Lung (tissue), 12 donors: ENCODE data around the gene HUS1. TPM values are rescaled to one million over a fixed set of nuclear protein-coding genes. Genes with fewer than 3 reads are reported as not detected.

Source experiments
- ATAC-seq: fragments of 200-7000 bp; cut with Tn5 transposase; one replicate; pipeline ENCODE4 v1.9.1; 2020; ENCODE audit warnings: moderate number of reproducible peaks; ENCODE audit not compliant: insufficient read depth, low FRiP score
- DNase-seq, 3 donors: peaks; one replicate each; pipeline ENCODE4 v3.0.0-alpha.2; 2013 to 2017
- H3K27ac ChIP-seq, 2 donors: one replicate each; pipeline ENCODE4 v1.5.1; 2013; ENCODE audit warnings: mild to moderate bottlenecking in 2 of 2, moderate library complexity in 2 of 2, control low read depth in 1 of 2, inconsistent platforms in 1 of 2, low read depth in 1 of 2, low read length in 1 of 2
- H3K27me3 ChIP-seq, 3 donors: one replicate each; pipeline ENCODE4 v1.5.1; 2013; ENCODE audit warnings: low read length in 2 of 3; ENCODE audit not compliant: control insufficient read depth in 3 of 3, insufficient read depth in 3 of 3
- H3K36me3 ChIP-seq, 4 donors: one replicate each; pipeline ENCODE4 v1.5.1; 2013; ENCODE audit warnings: low read length in 4 of 4, mild to moderate bottlenecking in 1 of 4, moderate library complexity in 1 of 4; ENCODE audit not compliant: control insufficient read depth in 4 of 4, insufficient read depth in 4 of 4
- H3K4me1 ChIP-seq, 5 donors: one replicate each; pipeline ENCODE4 v1.5.1; 2013; ENCODE audit warnings: low read length in 5 of 5, mild to moderate bottlenecking in 2 of 5, moderate library complexity in 1 of 5; ENCODE audit not compliant: control insufficient read depth in 5 of 5, insufficient read depth in 5 of 5
- H3K4me3 ChIP-seq: one replicate; pipeline ENCODE4 v1.5.1; 2013; ENCODE audit warnings: mild to moderate bottlenecking, control low read depth, moderate library complexity
- H3K9ac ChIP-seq, 2 donors: one replicate each; pipeline ENCODE4 v1.5.1; 2013; ENCODE audit warnings: low read length in 2 of 2, control low read depth in 1 of 2; ENCODE audit not compliant: insufficient read depth in 1 of 2
- H3K9me3 ChIP-seq, 4 donors: one replicate each; pipeline ENCODE4 v1.5.1; 2013; ENCODE audit warnings: low read length in 3 of 4, mild to moderate bottlenecking in 1 of 4, moderate library complexity in 1 of 4; ENCODE audit not compliant: control insufficient read depth in 4 of 4, insufficient read depth in 3 of 4
- WGBS, 2 donors: extraction: QIAGEN DNeasy Blood & Tissue Kit; methylation state at CpG; one replicate each; pipeline ENCODE4 v1.1.7; 2013; 5-methylcytosine and 5-hydroxymethylcytosine counted together
- polyA plus RNA-seq, 2 donors: library from polyadenylated mRNA; stranded (reverse); fragments of 200-250 nt; gene quantifications; one replicate each; pipeline ENCODE4 v1.2.1, GENCODE V29; 2013
- total RNA-seq, 2 donors: library from RNA; depleted of rRNA in 1 of 2; stranded (reverse); fragments of >200 nt in 1 of 2; gene quantifications; one replicate each; pipeline ENCODE4 v1.2.1, GENCODE V29; 2014 to 2021
- TF ChIP-seq, protein P1 (sequence below): IDR thresholded peaks from 2 replicates; pipeline ENCODE4 v1.5.1; 2012; ENCODE audit warnings: mild to moderate bottlenecking; ENCODE audit errors: control extremely low read depth, extremely low read depth
- donor health status: control.
- donor health status: control.
- donor health status: Bipolar disorder and iron deficiency.
- donor health status: healthy.
- donor health status: DM: yes; HTN: yes; CAD: no.

Gene HUS1
- total and polyA plus RNA-seq, 4 donors, result 10.3 to 33.9 (median 19.3) TPM

DNA sequence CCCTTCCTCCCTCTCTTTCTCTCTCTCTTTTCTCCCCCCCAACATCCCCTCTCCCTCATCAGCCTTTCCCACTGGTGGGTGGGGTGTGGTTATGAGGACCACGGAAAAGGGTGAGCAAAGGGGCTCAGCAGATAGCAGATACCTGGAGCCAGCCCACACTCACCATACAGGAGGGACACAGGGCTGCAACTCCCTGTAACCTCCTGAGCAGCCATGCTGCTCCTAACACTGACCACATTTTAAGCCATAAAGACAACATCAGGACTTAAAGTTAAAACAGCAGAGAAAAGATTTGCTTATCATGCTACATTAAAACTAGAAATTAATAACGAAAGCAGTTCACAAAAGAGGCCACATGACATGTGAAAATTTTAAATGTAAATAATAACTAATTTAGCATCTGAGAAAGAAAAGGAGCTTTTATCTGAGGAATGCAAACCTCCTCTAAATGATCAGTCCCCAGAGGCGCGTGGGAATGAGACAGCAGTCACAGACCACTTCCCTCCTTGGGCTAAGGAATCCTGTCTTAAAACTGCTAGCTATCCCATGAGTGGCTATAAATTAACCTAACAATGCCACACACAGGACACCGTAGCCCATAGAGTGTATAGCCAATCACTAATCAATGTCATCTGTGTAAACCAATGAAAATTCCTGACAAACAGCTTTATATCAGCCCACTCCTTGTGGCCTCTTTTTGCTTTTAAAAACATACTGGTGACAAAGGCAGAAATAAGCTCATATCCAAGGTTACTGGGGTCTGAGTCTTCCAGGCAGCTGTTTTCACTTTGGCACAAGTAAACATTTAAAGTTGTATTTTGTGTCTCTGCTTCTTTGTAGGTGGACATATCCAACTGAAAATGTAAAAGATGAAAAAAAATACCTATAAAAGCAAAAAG lies 64.4 kb downstream of the HUS1 start:
- H3K9me3 ChIP-seq, result no peaks in the 10 kb centered on the region
- peaks cover 0 to 3% (median 0%) of the 10 kb centered on the region in 4 donors for H3K36me3 ChIP-seq
- DNase-seq (no peak), ATAC-seq (no peak)
- no peak overlapping the region for H3K4me3 ChIP-seq
- H3K27ac ChIP-seq, result no peak overlapping the region
- H3K27me3 ChIP-seq, result no peaks in the 10 kb centered on the region
- 77 to 79% methylated on average over 5 of the region's 5 CpGs for WGBS, 2 donors
- H3K4me1 ChIP-seq, result no peaks in the 10 kb centered on the region
- no peak overlapping the region for H3K9ac ChIP-seq
- TF ChIP-seq, protein P1, sequence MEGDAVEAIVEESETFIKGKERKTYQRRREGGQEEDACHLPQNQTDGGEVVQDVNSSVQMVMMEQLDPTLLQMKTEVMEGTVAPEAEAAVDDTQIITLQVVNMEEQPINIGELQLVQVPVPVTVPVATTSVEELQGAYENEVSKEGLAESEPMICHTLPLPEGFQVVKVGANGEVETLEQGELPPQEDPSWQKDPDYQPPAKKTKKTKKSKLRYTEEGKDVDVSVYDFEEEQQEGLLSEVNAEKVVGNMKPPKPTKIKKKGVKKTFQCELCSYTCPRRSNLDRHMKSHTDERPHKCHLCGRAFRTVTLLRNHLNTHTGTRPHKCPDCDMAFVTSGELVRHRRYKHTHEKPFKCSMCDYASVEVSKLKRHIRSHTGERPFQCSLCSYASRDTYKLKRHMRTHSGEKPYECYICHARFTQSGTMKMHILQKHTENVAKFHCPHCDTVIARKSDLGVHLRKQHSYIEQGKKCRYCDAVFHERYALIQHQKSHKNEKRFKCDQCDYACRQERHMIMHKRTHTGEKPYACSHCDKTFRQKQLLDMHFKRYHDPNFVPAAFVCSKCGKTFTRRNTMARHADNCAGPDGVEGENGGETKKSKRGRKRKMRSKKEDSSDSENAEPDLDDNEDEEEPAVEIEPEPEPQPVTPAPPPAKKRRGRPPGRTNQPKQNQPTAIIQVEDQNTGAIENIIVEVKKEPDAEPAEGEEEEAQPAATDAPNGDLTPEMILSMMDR, result no peak

Other genes with a start within 250 kb of the HUS1 start
- under 1 TPM; 0.26 to 0.80 TPM for gene PKD1L1, start 31.1 kb downstream of the HUS1 start, total RNA-seq
- gene PKD1L1, start 31.1 kb downstream of the HUS1 start, polyA plus RNA-seq, result 1 to 10 TPM in 1 of 2 donors, under 1 TPM in 1; 0.30 to 1.1 TPM
- gene SUN3, start 49.5 kb upstream of the HUS1 start, total RNA-seq, result not detected
- gene SUN3, start 49.5 kb upstream of the HUS1 start, polyA plus RNA-seq, result under 1 TPM; 0.18 to 0.53 TPM
- 10 to 100 TPM in 1 of 2 donors, 1 to 10 TPM in 1; 9.4 to 14.5 TPM for gene C7orf57, start 55.9 kb upstream of the HUS1 start, total RNA-seq
- 1 to 10 TPM; 1.6 to 2.3 TPM for gene C7orf57, start 55.9 kb upstream of the HUS1 start, polyA plus RNA-seq
- 10 to 100 TPM in 1 of 2 donors, 1 to 10 TPM in 1; 6.1 to 96.5 TPM for gene UPP1, start 109.7 kb upstream of the HUS1 start, total RNA-seq
- 100 to 1,000 TPM in 1 of 2 donors, 10 to 100 TPM in 1; 69.2 to 282 TPM for gene UPP1, start 109.7 kb upstream of the HUS1 start, polyA plus RNA-seq
- 10 to 100 TPM in 1 of 2 donors, 1 to 10 TPM in 1; 5.1 to 23.2 TPM for gene ABCA13, start 191.8 kb upstream of the HUS1 start, total RNA-seq
- gene ABCA13, start 191.8 kb upstream of the HUS1 start, polyA plus RNA-seq, result 1 to 10 TPM; 1.2 to 1.9 TPM